A549 (cell line): ENCODE measurements around the gene SDC4. TPM values are rescaled to one million over a fixed set of nuclear protein-coding genes. Genes with fewer than 3 reads are reported as not detected.

Experiments used
- ATAC-seq, 2 experiments: fragments of 200-7000 bp in 1 of 2; fragments of >200 bp in 1 of 2; cut with Nextera tagmentation in 1 of 2; cut with Tn5 transposase in 1 of 2; 3 replicates each; pipeline versions ENCODE4 v1.8.0 to v1.9.1; 2018 to 2020; ENCODE audit warnings: mild to moderate bottlenecking in 1 of 2, moderate library complexity in 1 of 2
- CTCF ChIA-PET: fragments of 300-600 bp; sonication (Branson Sonifier 250); formaldehyde crosslinking; extraction: SDS; loops from one replicate; lab custom pipeline; 2021; ENCODE audit warnings: antibody characterized with exemption, inconsistent platforms; lab: Yijun Ruan, JAX
- POLR2A ChIA-PET: fragments of 350-600 bp; formaldehyde crosslinking; extraction: SDS; loops from one replicate; lab custom pipeline; 2021; ENCODE audit warnings: antibody characterized with exemption, inconsistent platforms; lab: Yijun Ruan, JAX
- DNase-seq, 2 experiments: peaks; one replicate each; pipeline versions ENCODE4 v3.0.0 to v3.0.0-alpha.2; 2011 to 2016; ENCODE audit warnings: low read depth in 1 of 2, low spot score in 1 of 2
- FAIRE-seq: peaks from 2 replicates; lab custom pipeline; 2011; peaks lifted over from hg19 to GRCh38; lab: Jason Lieb, UNC
- H3K27ac ChIP-seq, 2 experiments: fragments of >200 bp; sonication (Bioruptor Twin); formaldehyde crosslinking; 3 replicates each; pipeline ENCODE4 v1.5.1; 2016 to 2017
- H3K4me1 ChIP-seq: fragments of >200 bp; sonication (Bioruptor Twin); formaldehyde crosslinking; 3 replicates; pipeline ENCODE4 v1.6.1; 2016
- H3K4me2 ChIP-seq: fragments of >200 bp; sonication (Bioruptor Twin); formaldehyde crosslinking; 3 replicates; pipeline ENCODE4 v1.6.1; 2016
- H3K4me3 ChIP-seq: fragments of >200 bp; sonication (Bioruptor Twin); formaldehyde crosslinking; 3 replicates; pipeline ENCODE4 v1.5.1; 2016
- H3K9me3 ChIP-seq: fragments of >200 bp; sonication (Bioruptor Twin); formaldehyde crosslinking; 3 replicates; pipeline ENCODE4 v1.6.1; 2016
- CHD2 ChIP-seq: fragments of 150-350 bp; IDR thresholded peaks from 2 replicates; pipeline ENCODE4 v1.6.1; 2014; ENCODE audit warnings: low read length; ENCODE audit not compliant: partially characterized antibody
- FOSL2 ChIP-seq, 2 experiments: fragments of 450-650 bp in 1 of 2; fragments of >200 bp in 1 of 2; sonication (Bioruptor Twin) in 1 of 2; formaldehyde crosslinking; IDR thresholded peaks; 2 replicates each; pipeline versions ENCODE4 v1.5.0 to v1.6.1; 2016 to 2020; ENCODE audit warnings: mild to moderate bottlenecking in 1 of 2, moderate library complexity in 1 of 2
- GATA3 ChIP-seq: IDR thresholded peaks from 2 replicates; pipeline ENCODE4 v1.6.1; 2012; ENCODE audit warnings: borderline replicate concordance
- HDAC2 ChIP-seq: fragments of 200-600 bp; sonication (generic); IDR thresholded peaks from 2 replicates; pipeline ENCODE4 v1.6.1; 2016
- HEYL ChIP-seq: fragments of 250-450 bp; sonication (Bioruptor Pico); IDR thresholded peaks from 2 replicates; pipeline ENCODE4 v1.8.0; 2021; ENCODE audit warnings: mild to moderate bottlenecking, moderate library complexity
- HOXA7 ChIP-seq: fragments of 250-450 bp; sonication (Bioruptor Pico); IDR thresholded peaks from 2 replicates; pipeline ENCODE4 v1.5.0; 2020; ENCODE audit warnings: mild to moderate bottlenecking, moderate library complexity
- JUN ChIP-seq, 2 experiments: fragments of >200 bp; sonication (Bioruptor Twin); formaldehyde crosslinking; IDR thresholded peaks; 2 replicates in 1 of 2; 3 replicates in 1 of 2; pipeline ENCODE4 v1.6.1; 2016 to 2017
- KDM1A ChIP-seq: fragments of 200-600 bp; sonication (generic); IDR thresholded peaks from 2 replicates; pipeline ENCODE4 v1.6.1; 2016; ENCODE audit warnings: low read depth, mild to moderate bottlenecking
- MAFK ChIP-seq: fragments of 450-650 bp; IDR thresholded peaks from 2 replicates; pipeline ENCODE4 v1.6.1; 2014; ENCODE audit not compliant: partially characterized antibody
- MYC ChIP-seq: IDR thresholded peaks from 2 replicates; pipeline ENCODE4 v1.6.1; 2012; ENCODE audit warnings: mild to moderate bottlenecking, inconsistent platforms, low read length, improper control_type of control experiment, borderline replicate concordance
- RCOR1 ChIP-seq: fragments of 150-350 bp; IDR thresholded peaks from 2 replicates; pipeline ENCODE4 v1.6.1; 2014; ENCODE audit warnings: antibody characterized with exemption, low read length, low read depth
- SREBF2 ChIP-seq: fragments of 450-650 bp; IDR thresholded peaks from 2 replicates; pipeline ENCODE4 v1.6.1; 2014; ENCODE audit warnings: mild to moderate bottlenecking, moderate library complexity
- ZFP36 ChIP-seq: fragments of 450-650 bp; IDR thresholded peaks from 2 replicates; pipeline ENCODE4 v1.6.1; 2014; ENCODE audit warnings: borderline replicate concordance; ENCODE audit not compliant: partially characterized antibody
- whole genome bisulfite sequencing: methylation state at CpG from one replicate; pipeline ENCODE4 v1.1.6; 2017; ENCODE audit errors: missing lambda C conversion rate; 5-methylcytosine and 5-hydroxymethylcytosine counted together
- polyA plus RNA-seq, 4 experiments: library from polyadenylated mRNA; depleted of rRNA in 3 of 4; stranded (reverse); fragments of >200 nt; fragmentation: RNase III in 1 of 4; extraction: RNeasy Plus Mini Kit Qiagen cat#74134 plus additional on column Dnase treatment in 1 of 4; gene quantifications; 2 replicates in 3 of 4; 3 replicates in 1 of 4; pipeline ENCODE4 v1.2.3, GENCODE V29; 2011 to 2017
- TF ChIP-seq, protein P1 (sequence below): IDR thresholded peaks from 2 replicates; pipeline ENCODE4 v1.6.1; 2012
- TF ChIP-seq, protein P2 (sequence below): fragments of 250-450 bp; sonication (Bioruptor Pico); IDR thresholded peaks from 2 replicates; pipeline ENCODE4 v1.5.0; 2021; ENCODE audit warnings: mild to moderate bottlenecking, moderate library complexity, borderline replicate concordance
- TF ChIP-seq, protein P3 (sequence below): IDR thresholded peaks from 2 replicates; pipeline ENCODE4 v1.6.1; 2012; ENCODE audit warnings: low read depth, borderline replicate concordance

The SDC4 gene
- polyA plus RNA-seq, 2 of the 4 experiments (the other 2 are of a cell fraction) = 27.4 to 35.6 TPM

GRCh38 chr20:45358282-45359068 is 10.3 kb upstream of the SDC4 start:
- ATAC-seq = no peak
- Histone ChIP-seq H3K9me3 (no peaks in the 10 kb centered on the region), H3K4me3 (no peak overlapping the region), H3K27ac (peak overlapping the region in 1 of 2 experiments; percentile 48; a peak in 2 of 6 replicates), H3K4me1 (peaks cover 49% of the 10 kb centered on the region), H3K4me2 (0 out of 3 replicates have a peak overlapping the region, but pooled peaks have one; percentile 1)
- ChIA-PET POLR2A (no interaction called here), CTCF (interaction anchor here (0.5 to 9.2 kb wide), 12 partner anchors 13 to 413 kb away, joined by 3 to 159 read pairs (median 37); partner anchors contain the start of gene SDC4)
- DNase-seq = no peak
- FAIRE-seq = no peak
- TF ChIP-seq ZFP36 (no peak), HEYL (no peak), CHD2 (no peak), GATA3 (no peak), MYC (no peak), JUN (IDR thresholded peaks at IDR 0.05) (no peak), SREBF2 (no peak)
- TF ChIP-seq, protein P1, sequence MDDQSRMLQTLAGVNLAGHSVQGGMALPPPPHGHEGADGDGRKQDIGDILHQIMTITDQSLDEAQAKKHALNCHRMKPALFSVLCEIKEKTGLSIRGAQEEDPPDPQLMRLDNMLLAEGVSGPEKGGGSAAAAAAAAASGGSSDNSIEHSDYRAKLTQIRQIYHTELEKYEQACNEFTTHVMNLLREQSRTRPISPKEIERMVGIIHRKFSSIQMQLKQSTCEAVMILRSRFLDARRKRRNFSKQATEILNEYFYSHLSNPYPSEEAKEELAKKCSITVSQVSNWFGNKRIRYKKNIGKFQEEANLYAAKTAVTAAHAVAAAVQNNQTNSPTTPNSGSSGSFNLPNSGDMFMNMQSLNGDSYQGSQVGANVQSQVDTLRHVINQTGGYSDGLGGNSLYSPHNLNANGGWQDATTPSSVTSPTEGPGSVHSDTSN = no peak
- WGBS = 64% methylated on average over 10 of the region's 10 CpGs

DNA sequence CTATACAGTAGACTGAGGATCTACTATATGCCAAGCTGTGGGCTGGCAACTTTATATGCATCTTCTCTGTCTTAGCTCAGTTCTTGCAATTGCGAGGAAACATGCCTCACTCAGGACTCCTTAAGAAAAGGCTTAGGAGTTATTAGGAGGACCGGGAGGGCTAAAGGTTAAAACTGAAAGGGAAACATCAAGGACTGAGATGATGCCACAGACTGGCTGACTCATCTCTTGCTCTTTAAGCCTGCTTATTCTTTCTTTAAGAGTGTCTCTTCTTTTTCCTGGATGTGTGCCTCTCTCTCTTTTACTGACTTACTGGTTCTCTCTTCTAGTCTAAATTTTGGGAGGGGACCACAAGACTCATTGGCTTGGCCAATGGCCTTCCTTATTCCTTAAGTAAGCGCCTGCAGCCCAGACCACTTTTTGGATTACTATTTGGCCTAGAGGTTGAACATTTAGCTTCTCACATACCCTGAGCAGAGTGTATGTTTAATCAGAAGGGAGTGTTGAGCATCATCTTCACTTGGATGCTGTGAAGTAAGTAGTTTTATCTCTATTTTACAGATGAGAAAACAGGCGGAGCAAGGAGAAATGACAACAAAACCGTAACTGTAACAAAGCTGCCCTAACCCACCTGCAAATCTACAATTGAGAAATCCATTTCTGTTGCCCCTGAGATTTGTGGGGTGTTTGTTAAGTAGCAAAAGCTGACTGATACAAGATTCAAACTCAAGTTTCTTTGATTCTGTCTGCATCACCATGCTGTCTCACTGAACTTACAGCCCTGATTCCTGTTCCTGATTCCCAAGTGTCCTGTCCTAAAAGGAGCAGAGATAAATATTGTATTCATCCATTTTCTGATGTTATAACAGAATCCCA is 7.2 kb upstream of the SDC4 start:
- 62% methylated on average over 5 of the region's 5 CpGs for WGBS
- DNase-seq (peak in 1 of 2 experiments; percentile 36), ATAC-seq (peak in 1 of 2 experiments; percentile 63; a peak in 3 of 6 replicates), FAIRE-seq (no peak)
- CTCF ChIA-PET = interaction anchor here (0.8 to 4.7 kb wide), 10 partner anchors 8 to 416 kb away, joined by 3 to 46 read pairs (median 5); partner anchors contain the start of gene SYS1
- POLR2A ChIA-PET = interaction anchor here (1.5 kb wide), 1 partner anchor 11 kb away, joined by 6 read pairs; no protein-coding TSS in a partner anchor
- H3K9me3 ChIP-seq = no peaks in the 10 kb centered on the region
- peaks cover 49% of the 10 kb centered on the region for H3K4me1 ChIP-seq
- H3K4me2 ChIP-seq = peak overlapping the region; percentile 57
- H3K4me3 ChIP-seq = no peak overlapping the region
- no peak for TF ChIP-seq HDAC2
- TF ChIP-seq FOSL2 (IDR thresholded peaks at IDR 0.05) = 0 out of 2 replicates have a peak, but pooled peaks have one; percentile 22
- no peak for TF ChIP-seq FOSL2 (CRISPR knock-in tag; IDR thresholded peaks at IDR 0.05)
- no peak for TF ChIP-seq KDM1A
- no peak for TF ChIP-seq RCOR1
- peak overlapping the region; percentile 35 to 65; a peak in 4 of 6 replicates for H3K27ac ChIP-seq

GRCh38 chr20:45354423-45355208 is 6.4 kb upstream of the SDC4 start:
- 86% methylated on average over 9 of the region's 9 CpGs for WGBS
- no peak for DNase-seq
- Histone ChIP-seq H3K4me1 (peaks cover 42% of the 10 kb centered on the region), H3K4me2 (peak overlapping the region; percentile 57), H3K4me3 (no peak overlapping the region), H3K27ac (peak overlapping the region; percentile 12 to 65; a peak in 3 of 6 replicates), H3K9me3 (no peaks in the 10 kb centered on the region)
- no peak for FAIRE-seq
- no peak for ATAC-seq
- TF ChIP-seq MYC (no peak), MAFK (no peak), HOXA7 (CRISPR knock-in tag) (no peak)
- TF ChIP-seq, protein P2, sequence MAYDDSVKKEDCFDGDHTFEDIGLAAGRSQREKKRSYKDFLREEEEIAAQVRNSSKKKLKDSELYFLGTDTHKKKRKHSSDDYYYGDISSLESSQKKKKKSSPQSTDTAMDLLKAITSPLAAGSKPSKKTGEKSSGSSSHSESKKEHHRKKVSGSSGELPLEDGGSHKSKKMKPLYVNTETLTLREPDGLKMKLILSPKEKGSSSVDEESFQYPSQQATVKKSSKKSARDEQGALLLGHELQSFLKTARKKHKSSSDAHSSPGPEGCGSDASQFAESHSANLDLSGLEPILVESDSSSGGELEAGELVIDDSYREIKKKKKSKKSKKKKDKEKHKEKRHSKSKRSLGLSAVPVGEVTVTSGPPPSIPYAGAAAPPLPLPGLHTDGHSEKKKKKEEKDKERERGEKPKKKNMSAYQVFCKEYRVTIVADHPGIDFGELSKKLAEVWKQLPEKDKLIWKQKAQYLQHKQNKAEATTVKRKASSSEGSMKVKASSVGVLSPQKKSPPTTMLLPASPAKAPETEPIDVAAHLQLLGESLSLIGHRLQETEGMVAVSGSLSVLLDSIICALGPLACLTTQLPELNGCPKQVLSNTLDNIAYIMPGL (CRISPR knock-in tag) = no peak
- TF ChIP-seq, protein P3, sequence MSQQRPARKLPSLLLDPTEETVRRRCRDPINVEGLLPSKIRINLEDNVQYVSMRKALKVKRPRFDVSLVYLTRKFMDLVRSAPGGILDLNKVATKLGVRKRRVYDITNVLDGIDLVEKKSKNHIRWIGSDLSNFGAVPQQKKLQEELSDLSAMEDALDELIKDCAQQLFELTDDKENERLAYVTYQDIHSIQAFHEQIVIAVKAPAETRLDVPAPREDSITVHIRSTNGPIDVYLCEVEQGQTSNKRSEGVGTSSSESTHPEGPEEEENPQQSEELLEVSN = no peak
- POLR2A ChIA-PET = interaction anchor here (1.5 kb wide), 1 partner anchor 10 kb away, joined by 6 read pairs; no protein-coding TSS in a partner anchor
- CTCF ChIA-PET = interaction anchor here (0.9 to 4.7 kb wide), 10 partner anchors 9 to 417 kb away, joined by 3 to 46 read pairs (median 5); partner anchors contain the start of gene SYS1
